ENCODE measurements around the gene MACF1.
A peak's percentile ranks its signal among the peaks of the same experiment; 100 is the strongest.

Gene MACF1

GRCh38 chr1:39301606-39302005, 97.1 kb downstream of the MACF1 start:
- TF ChIP-seq, protein P1, sequence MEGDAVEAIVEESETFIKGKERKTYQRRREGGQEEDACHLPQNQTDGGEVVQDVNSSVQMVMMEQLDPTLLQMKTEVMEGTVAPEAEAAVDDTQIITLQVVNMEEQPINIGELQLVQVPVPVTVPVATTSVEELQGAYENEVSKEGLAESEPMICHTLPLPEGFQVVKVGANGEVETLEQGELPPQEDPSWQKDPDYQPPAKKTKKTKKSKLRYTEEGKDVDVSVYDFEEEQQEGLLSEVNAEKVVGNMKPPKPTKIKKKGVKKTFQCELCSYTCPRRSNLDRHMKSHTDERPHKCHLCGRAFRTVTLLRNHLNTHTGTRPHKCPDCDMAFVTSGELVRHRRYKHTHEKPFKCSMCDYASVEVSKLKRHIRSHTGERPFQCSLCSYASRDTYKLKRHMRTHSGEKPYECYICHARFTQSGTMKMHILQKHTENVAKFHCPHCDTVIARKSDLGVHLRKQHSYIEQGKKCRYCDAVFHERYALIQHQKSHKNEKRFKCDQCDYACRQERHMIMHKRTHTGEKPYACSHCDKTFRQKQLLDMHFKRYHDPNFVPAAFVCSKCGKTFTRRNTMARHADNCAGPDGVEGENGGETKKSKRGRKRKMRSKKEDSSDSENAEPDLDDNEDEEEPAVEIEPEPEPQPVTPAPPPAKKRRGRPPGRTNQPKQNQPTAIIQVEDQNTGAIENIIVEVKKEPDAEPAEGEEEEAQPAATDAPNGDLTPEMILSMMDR (IDR thresholded peaks at IDR 0.05; ENCODE audit: insufficient read depth, low read length, missing control alignments) = no peak
- ChIA-PET POLR2A (no interaction called here), CTCF (interaction anchor here (0.9 kb wide), 2 partner anchors 203 to 207 kb away, joined by 3 read pairs; no protein-coding TSS in a partner anchor)
- DNase-seq (ENCODE audit: low read depth, low spot score) = peak; percentile 12
- H3K4me3 ChIP-seq (ENCODE audit: low read depth, low read length) = no peak overlapping the region

DNA sequence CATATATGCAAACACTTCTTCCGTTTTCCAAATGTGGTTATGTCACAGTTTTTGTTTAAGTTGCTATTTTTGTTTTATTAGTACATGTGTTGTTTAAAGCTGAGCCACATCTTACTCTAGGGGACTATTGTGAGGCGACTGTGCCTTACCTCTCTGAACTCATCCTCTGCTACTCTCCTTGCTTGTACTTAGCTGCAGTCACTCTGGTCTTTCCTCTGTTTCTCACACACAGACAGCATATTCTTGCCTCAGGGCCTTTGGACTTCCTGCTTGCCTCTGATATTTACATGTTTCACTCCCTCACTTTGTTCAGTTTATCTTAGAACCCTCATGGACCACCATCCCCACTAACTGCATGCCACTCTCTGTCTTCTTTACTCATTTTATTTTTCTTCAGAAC, 101.1 kb downstream of the MACF1 start:
- ChIA-PET CTCF (interaction anchor here (1.0 to 1.5 kb wide), 3 partner anchors 29 to 113 kb away, joined by 3 to 4 read pairs (median 3); partner anchors contain the start of gene MACF1), POLR2A (no interaction called here)
- TF ChIP-seq, protein P1 (IDR thresholded peaks at IDR 0.05; ENCODE audit: insufficient read depth, low read length, missing control alignments) = no peak

DNA sequence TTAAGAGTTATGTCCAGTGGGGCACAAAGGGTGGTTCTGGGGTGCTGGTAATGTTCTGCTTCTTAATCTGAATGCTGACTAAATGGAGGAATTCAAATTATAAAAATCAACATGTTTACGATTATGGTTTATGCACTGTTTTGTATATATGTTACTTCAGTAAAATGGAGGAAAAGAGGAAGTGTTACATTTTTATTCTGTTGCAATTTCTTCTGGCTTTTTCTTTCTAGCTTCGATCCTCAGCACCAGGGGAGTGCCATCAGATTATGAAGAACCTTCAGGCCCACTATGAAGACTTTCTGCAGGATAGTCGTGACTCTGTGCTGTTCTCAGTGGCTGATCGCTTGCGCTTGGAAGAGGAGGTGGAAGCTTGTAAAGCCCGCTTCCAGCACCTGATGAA, 105.5 kb downstream of the MACF1 start:
- no peak for DNase-seq (ENCODE audit: low read depth, low spot score)
- TF ChIP-seq, protein P1 (IDR thresholded peaks at IDR 0.05; ENCODE audit: insufficient read depth, low read length, missing control alignments) = no peak
- no peak overlapping the region for H3K4me3 ChIP-seq (ENCODE audit: low read depth, low read length)
- ChIA-PET CTCF (interaction anchor here (1.2 to 2.5 kb wide), 3 partner anchors 9 to 118 kb away, joined by 3 to 10 read pairs (median 5); no protein-coding TSS in a partner anchor), POLR2A (no interaction called here)

More for the DNA sequence above, 101.1 kb downstream of the MACF1 start:
- no peak overlapping the region for H3K4me3 ChIP-seq (ENCODE audit: low read depth, low read length)
- no peak for DNase-seq (ENCODE audit: low read depth, low spot score)

- TF ChIP-seq, protein P1 (IDR thresholded peaks at IDR 0.05; ENCODE audit: insufficient read depth, low read length, missing control alignments) = no peak
- no peak overlapping the region for H3K4me3 ChIP-seq (ENCODE audit: low read depth, low read length)
- ChIA-PET CTCF (interaction anchor here (1.0 to 2.5 kb wide), 6 partner anchors 9 to 212 kb away, joined by 3 to 10 read pairs (median 4); no protein-coding TSS in a partner anchor), POLR2A (no interaction called here)
- no peak for DNase-seq (ENCODE audit: low read depth, low spot score)
Observed at GRCh38 chr1:39310691-39311090, 106.2 kb downstream of the MACF1 start.

GRCh38 chr1:39317111-39317510, 112.6 kb downstream of the MACF1 start:
- H3K4me3 ChIP-seq (ENCODE audit: low read depth, low read length) = no peak overlapping the region
- no peak for DNase-seq (ENCODE audit: low read depth, low spot score)
- TF ChIP-seq, protein P1 (IDR thresholded peaks at IDR 0.05; ENCODE audit: insufficient read depth, low read length, missing control alignments) = no peak
- CTCF ChIA-PET = interaction anchor here (1.0 to 2.6 kb wide), 2 partner anchors 124 to 222 kb away, joined by 5 to 12 read pairs; no protein-coding TSS in a partner anchor
- POLR2A ChIA-PET = no interaction called here

DNA sequence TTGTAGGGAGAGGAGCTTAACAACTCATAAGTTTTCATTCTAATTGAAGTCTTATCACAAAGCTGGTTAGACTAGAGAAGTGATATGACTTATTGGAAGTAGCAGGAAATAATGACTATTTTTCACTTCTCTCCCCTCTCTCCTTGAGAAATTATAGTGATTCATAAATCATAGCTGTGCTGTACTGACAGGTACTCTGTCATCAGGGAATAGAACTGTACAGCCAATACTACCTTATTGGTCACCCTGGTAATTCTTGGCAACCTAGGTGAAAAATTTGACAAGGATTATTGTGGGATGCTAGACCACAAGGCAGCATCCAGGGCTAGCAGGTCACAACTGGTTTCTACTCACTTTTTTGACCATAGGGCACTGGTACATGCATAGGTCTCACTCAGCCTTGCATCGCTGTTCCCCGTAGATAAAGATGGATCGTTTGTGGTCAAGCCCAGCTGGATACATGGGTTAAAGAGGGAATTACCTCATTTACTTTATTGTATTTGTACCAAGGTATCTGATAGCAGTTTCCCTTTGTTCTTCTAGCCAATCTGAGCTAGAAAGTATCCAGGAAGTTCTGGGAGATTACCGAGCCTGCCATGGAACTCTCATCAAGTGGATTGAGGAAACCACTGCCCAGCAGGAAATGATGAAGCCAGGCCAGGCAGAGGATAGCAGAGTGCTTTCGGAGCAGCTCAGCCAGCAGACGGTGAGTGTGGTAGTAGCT, 113.6 kb downstream of the MACF1 start:
- no peak overlapping the region for H3K4me3 ChIP-seq (ENCODE audit: low read depth, low read length)
- POLR2A ChIA-PET = no interaction called here
- CTCF ChIA-PET = interaction anchor here (2.5 to 2.6 kb wide), 2 partner anchors 125 to 219 kb away, joined by 8 to 12 read pairs; no protein-coding TSS in a partner anchor
- DNase-seq (ENCODE audit: low read depth, low spot score) = no peak
- TF ChIP-seq, protein P1 (IDR thresholded peaks at IDR 0.05; ENCODE audit: insufficient read depth, low read length, missing control alignments) = no peak

All from AG04449 (cell line).